ENCODE results near the gene TNIK. TPM values are rescaled to one million over a fixed set of nuclear protein-coding genes. Genes with fewer than 3 reads are reported as not detected.
"Not testable (repeated sequence)": the region's sequence is repeated elsewhere in the genome, so short reads cannot be mapped to it uniquely, and the experiment has no call there.

Gene TNIK
- total RNA-seq, 3 donors from 2014 or later, result 12.9 to 15.4 (median 13.5) TPM

DNA sequence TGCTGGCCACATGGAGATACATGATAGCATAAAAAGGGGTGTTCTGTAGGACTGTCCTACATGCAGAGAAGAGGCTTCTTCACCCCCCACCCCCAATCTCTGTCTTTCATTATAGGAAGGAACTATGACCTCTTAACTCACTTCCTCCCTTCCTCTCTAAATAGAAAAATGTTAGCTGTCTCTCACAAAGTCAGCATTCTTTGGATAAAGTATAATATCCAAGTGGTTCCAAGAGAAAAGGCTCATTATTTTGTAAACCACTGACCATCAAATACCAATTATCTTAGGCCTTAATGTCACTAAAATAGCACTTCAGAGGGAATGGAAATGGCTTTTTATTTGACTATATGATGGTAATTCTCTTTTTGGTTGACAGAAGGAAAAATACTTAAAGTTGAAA lies 338.4 kb downstream of the TNIK start:
- no peak for ATAC-seq
- Mint-ChIP-seq H3K9me3 (peaks cover 9% of the 10 kb centered on the region), H3K4me3 (no peak overlapping the region), H3K4me1 (ENCODE audit: low read depth) (peaks cover 1% of the 10 kb centered on the region), H3K36me3 (ENCODE audit: insufficient read depth) (peaks cover 62% of the 10 kb centered on the region), H3K27me3 (ENCODE audit: low read depth) (no peaks in the 10 kb centered on the region)
- no peak for DNase-seq

DNA sequence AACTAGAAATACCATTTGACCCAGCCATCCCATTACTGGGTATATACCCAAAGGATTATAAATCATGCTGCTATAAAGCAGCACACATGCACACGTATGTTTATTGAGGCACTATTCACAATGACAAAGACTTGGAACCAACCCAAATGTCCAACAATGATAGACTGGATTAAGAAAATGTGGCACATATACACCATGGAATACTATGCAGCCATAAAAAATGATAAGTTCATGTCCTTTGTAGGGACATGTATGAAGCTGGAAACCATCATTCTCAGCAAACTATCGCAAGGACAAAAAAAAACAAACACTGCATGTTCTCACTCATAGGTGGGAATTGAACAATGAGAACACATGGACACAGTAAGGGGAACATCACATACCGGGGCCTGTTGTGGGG lies 340.8 kb downstream of the TNIK start:
- not testable (repeated sequence) for ATAC-seq
- peaks cover 60% of the 10 kb centered on the region for H3K36me3 Mint-ChIP-seq (ENCODE audit: insufficient read depth)

DNA sequence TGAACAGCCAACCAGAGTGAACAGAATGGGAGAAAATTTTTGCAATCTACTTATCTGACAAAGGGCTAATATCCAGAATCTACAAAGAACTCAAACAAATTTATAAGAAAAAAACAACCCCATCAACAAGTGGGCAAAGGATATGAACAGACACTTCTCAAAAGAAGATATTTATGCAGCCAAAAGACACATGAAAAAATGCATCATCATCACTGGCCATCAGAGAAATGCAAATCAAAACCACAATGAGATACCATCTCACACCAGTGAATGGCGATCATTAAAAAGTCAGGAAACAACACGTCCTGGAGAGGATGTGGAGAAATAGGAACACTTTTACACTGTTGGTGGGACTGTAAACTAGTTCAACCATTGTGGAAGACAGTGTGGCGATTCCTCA lies 341.2 kb downstream of the TNIK start:
- ATAC-seq; H3K4me1 Mint-ChIP-seq (ENCODE audit: low read depth); H3K4me3 Mint-ChIP-seq; H3K27me3 Mint-ChIP-seq (ENCODE audit: low read depth); H3K9me3 Mint-ChIP-seq; DNase-seq: not testable (repeated sequence)
- H3K36me3 Mint-ChIP-seq (ENCODE audit: insufficient read depth), result peaks cover 62% of the 10 kb centered on the region

More for the DNA sequence above, 340.8 kb downstream of the TNIK start:
- DNase-seq; H3K4me1 Mint-ChIP-seq (ENCODE audit: low read depth); H3K9me3 Mint-ChIP-seq; H3K27me3 Mint-ChIP-seq (ENCODE audit: low read depth); H3K4me3 Mint-ChIP-seq: not testable (repeated sequence)

DNA sequence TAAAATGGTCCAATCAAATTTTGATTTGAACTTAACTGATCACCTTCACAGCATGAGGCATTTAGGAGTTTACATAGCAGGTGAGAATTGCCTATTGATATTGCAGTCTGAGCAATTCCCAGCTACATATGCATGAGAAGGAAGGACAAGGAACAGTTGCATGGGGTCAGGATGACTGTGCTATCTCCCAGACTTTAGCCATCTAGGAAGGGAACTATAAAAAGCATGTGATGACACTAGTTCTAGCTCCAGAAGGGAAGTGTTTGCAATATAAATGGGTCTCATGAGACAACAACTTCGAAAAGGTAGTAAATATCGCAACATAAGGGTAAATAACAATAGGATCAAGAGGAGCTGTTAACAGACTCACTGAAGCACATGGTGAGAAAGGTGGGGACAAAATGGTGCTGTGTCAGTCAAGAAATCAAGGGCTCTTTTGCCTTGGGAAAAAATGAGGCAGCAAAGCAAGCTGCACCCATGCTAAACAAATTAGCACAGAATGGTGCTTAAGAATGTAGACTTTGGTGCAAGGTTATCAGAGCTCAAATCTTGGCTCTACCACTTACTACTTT lies 343.3 kb downstream of the TNIK start:
- no peaks in the 10 kb centered on the region for H3K27me3 Mint-ChIP-seq (ENCODE audit: low read depth)
- peaks cover 9% of the 10 kb centered on the region for H3K9me3 Mint-ChIP-seq
- H3K36me3 Mint-ChIP-seq (ENCODE audit: insufficient read depth), result peaks cover 53% of the 10 kb centered on the region
- H3K4me1 Mint-ChIP-seq (ENCODE audit: low read depth), result peaks cover 1% of the 10 kb centered on the region
- DNase-seq, result no peak
- H3K4me3 Mint-ChIP-seq, result no peak overlapping the region
- no peak for ATAC-seq

DNA sequence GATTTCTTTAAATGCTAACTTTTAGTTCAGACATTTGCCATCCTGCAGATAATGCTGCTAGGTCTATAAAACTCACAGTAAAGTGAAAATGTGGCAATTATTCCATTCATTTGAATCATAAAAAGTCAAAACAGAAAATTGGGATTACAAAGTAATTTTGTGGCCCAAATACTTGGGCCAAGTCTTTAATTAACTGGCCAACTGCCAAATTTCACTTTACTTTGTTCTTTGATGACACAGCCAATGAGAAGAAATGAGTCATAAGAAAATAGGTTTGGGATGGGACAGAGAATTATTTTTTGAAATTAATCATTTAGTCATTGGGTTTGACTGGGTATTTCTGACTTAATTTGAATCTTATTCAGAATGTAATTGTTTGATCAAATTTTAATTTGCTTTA lies 343.8 kb downstream of the TNIK start:
- DNase-seq (no peak), ATAC-seq (no peak)
- Mint-ChIP-seq H3K4me1 (ENCODE audit: low read depth) (peaks cover 1% of the 10 kb centered on the region), H3K36me3 (ENCODE audit: insufficient read depth) (peaks cover 50% of the 10 kb centered on the region), H3K27me3 (ENCODE audit: low read depth) (no peaks in the 10 kb centered on the region), H3K9me3 (peaks cover 9% of the 10 kb centered on the region), H3K4me3 (no peak overlapping the region)

DNA sequence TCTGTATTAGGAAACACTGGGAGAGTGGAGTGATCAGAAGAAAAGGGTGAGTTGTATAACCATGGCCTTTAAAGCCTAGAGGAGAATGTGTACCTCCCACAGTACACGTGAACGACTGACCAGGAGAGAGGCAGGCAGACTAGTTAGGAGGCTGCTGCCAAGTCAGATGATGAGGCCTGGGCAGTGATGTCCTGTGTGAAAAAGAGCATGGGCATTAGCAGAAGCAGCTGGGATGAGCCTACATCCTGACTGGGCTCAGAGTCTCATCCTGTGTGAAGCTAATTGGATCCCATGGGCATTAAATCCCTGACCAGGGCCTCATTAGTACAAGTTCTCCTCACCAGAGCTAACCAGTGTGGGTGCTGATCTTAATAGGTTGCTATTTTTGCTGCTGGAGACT lies 344.5 kb downstream of the TNIK start:
- peaks cover 5% of the 10 kb centered on the region for H3K9me3 Mint-ChIP-seq
- H3K4me3 Mint-ChIP-seq, result no peak overlapping the region
- DNase-seq (no peak), ATAC-seq (no peak)
- H3K27me3 Mint-ChIP-seq (ENCODE audit: low read depth), result no peaks in the 10 kb centered on the region
- peaks cover 46% of the 10 kb centered on the region for H3K36me3 Mint-ChIP-seq (ENCODE audit: insufficient read depth)
- H3K4me1 Mint-ChIP-seq (ENCODE audit: low read depth), result peaks cover 1% of the 10 kb centered on the region

DNA sequence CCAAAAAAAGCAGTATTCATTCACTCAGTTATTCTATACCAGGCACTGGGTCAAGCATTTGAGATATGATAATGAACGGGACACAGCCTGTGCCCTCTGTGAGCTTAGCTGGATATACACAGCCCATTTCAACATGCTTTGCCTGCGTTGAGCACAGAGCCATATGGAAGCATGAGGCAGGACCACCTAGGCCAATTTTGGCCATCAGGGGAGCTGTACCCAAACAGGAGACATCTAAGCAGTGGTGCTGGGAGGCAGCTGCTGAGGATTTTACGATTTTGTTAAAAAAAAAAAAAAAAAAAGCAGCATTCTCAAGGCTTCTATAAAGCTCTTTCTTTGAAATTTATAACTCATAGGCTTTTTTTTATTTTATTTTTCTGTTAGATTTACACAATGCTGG lies 346.5 kb downstream of the TNIK start:
- peaks cover 1% of the 10 kb centered on the region for H3K4me1 Mint-ChIP-seq (ENCODE audit: low read depth)
- ATAC-seq, result no peak

DNA sequence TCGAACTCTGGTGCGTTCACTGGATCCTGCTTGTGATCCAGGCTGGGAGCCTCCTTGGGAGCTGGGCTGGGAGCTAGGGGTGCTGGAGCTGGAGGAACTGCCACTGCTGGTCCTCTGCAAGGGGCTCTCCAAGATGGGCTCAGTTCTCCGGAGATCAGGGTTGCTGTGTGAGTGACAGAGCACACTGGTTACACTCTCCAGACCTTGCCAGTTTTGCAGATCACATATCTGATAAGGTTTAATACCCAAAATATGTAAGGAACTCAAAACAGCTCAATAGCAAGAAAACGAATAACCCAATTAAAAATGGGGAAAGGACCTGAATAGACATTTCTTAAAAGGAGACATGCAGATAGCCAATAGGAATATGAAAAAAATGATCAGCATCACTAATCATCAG lies 349.5 kb downstream of the TNIK start:
- DNase-seq (no peak), ATAC-seq (no peak)
- Mint-ChIP-seq H3K27me3 (ENCODE audit: low read depth) (no peaks in the 10 kb centered on the region), H3K9me3 (no peaks in the 10 kb centered on the region), H3K36me3 (ENCODE audit: insufficient read depth) (peaks cover 53% of the 10 kb centered on the region), H3K4me3 (no peak overlapping the region), H3K4me1 (ENCODE audit: low read depth) (no peaks in the 10 kb centered on the region)

More for the DNA sequence above, 346.5 kb downstream of the TNIK start:
- Mint-ChIP-seq H3K4me3 (no peak overlapping the region), H3K36me3 (ENCODE audit: insufficient read depth) (peaks cover 44% of the 10 kb centered on the region), H3K9me3 (no peaks in the 10 kb centered on the region), H3K27me3 (ENCODE audit: low read depth) (no peaks in the 10 kb centered on the region)
- DNase-seq, result no peak

DNA sequence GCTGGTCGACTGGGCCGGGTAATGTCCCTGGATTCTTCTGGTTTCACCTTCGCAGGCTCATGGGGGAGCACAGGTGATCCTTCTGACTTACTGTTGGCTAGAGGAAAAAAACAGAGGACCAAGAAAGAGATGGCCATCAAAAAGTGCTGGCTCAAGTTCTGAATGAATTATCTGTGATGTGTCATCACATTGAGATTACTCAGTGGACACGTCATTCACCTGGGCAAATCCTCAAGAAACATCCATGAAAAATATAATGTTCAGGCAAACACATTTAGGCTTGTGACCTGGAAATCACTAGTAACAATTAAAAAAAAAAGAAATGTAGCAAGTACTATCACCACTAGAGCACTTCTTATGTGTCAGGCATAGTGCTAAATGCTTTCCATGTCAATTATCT lies 352.1 kb downstream of the TNIK start:
- Mint-ChIP-seq H3K4me3 (no peak overlapping the region), H3K4me1 (ENCODE audit: low read depth) (no peaks in the 10 kb centered on the region), H3K9me3 (no peaks in the 10 kb centered on the region), H3K36me3 (ENCODE audit: insufficient read depth) (peaks cover 48% of the 10 kb centered on the region), H3K27me3 (ENCODE audit: low read depth) (no peaks in the 10 kb centered on the region)
- ATAC-seq (no peak), DNase-seq (no peak)

DNA sequence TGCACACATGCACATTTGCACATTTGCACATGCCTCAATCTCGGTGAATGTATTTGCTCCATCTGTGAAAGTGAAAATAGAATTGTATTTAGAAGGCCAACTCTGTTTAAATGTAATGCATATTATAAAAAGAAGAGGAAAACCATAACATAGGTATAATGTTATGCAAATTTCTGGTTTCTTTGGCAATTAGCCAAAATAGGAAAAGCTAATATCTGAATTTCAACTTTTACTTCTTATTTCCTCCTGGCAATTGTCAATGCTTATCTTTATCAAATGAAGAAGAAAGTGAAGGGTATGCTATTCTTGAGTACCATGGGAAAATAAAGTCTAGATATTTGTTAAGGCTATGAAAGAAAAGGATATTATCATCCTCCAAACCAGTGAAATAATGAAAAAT lies 357.0 kb downstream of the TNIK start:
- ATAC-seq, result no peak
- Mint-ChIP-seq H3K9me3 (no peaks in the 10 kb centered on the region), H3K36me3 (ENCODE audit: insufficient read depth) (peaks cover 55% of the 10 kb centered on the region), H3K4me3 (no peak overlapping the region), H3K4me1 (ENCODE audit: low read depth) (no peaks in the 10 kb centered on the region), H3K27me3 (ENCODE audit: low read depth) (no peaks in the 10 kb centered on the region)
- no peak for DNase-seq

DNA sequence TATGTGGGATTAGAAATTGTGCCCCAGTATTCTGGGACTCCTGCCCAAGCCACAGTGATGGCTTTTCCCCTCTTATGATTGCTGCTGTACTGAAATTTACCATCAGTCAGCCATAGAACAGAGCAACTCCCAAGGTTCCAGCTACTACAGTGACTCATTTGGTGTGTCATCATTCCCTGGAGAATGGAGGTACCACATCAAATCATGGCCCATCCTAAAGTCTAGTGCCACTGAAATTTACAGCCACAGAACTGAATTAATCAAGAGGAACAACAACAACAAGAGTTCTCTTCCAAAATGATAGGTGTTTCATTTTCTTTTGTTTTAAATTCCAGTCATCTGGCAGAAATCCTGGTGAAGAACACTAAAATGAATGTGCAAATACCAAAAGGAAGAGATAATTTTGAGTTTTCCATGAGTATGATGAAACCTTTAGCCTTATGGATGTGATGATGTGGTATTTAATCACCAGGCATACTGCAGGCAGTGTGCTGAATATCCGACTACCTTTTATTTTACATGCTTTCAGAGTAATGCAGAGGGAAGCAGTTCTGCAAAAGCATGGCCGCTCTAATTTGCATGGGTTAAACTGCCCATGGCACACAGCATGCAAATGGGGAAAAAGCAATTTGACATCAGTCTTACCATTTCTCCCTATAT lies 358.1 kb downstream of the TNIK start:
- no peak for ATAC-seq
- H3K27me3 Mint-ChIP-seq (ENCODE audit: low read depth), result no peaks in the 10 kb centered on the region
- no peak overlapping the region for H3K4me3 Mint-ChIP-seq
- H3K9me3 Mint-ChIP-seq, result no peaks in the 10 kb centered on the region
- DNase-seq, result no peak
- H3K36me3 Mint-ChIP-seq (ENCODE audit: insufficient read depth), result peaks cover 51% of the 10 kb centered on the region
- H3K4me1 Mint-ChIP-seq (ENCODE audit: low read depth), result no peaks in the 10 kb centered on the region

DNA sequence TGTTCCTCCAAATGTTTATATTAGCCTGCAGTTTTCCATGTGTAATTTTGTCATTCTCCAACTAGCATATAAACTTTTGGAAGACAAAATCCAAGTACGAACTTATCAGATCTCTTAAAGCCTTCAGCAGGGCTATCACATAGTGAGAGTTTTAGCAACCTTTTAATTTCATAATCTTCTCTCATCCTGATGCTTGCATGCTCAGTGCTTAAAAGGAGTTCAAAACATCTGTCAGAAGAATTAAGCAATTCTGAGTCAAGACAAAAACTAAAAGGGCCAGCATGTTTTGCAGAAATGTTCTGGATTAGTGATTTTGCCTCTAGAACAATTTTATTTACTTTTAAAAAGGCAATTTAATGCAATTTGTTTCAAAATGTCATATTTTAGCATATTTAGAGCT lies 360.3 kb downstream of the TNIK start:
- no peaks in the 10 kb centered on the region for H3K4me1 Mint-ChIP-seq (ENCODE audit: low read depth)
- H3K4me3 Mint-ChIP-seq, result no peak overlapping the region
- H3K36me3 Mint-ChIP-seq (ENCODE audit: insufficient read depth), result peaks cover 50% of the 10 kb centered on the region
- no peaks in the 10 kb centered on the region for H3K9me3 Mint-ChIP-seq
- no peak for DNase-seq
- no peak for ATAC-seq
- no peaks in the 10 kb centered on the region for H3K27me3 Mint-ChIP-seq (ENCODE audit: low read depth)

DNA sequence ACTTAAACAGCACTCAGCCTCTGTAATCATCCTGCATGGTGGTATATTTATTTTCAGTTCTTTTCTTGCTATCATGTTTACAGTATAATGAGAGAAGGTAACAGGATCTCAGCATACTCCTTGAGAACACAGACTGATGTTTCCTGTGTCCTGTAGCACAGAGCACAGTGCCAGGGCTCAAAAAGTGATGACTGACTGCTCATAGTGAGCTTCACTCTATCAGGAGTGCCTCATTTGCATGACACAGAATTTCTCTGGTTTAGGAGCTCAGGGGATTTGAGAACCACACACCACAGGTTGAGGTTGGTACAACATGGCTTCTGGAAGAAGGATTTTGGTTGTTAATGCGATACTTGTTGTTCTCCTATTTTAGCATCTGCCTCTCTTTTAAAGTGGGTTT lies 365.1 kb downstream of the TNIK start:
- H3K36me3 Mint-ChIP-seq (ENCODE audit: insufficient read depth), result peaks cover 54% of the 10 kb centered on the region
- H3K4me1 Mint-ChIP-seq (ENCODE audit: low read depth), result no peaks in the 10 kb centered on the region
- H3K27me3 Mint-ChIP-seq (ENCODE audit: low read depth), result no peaks in the 10 kb centered on the region
- no peak overlapping the region for H3K4me3 Mint-ChIP-seq
- H3K9me3 Mint-ChIP-seq, result no peaks in the 10 kb centered on the region
- no peak for ATAC-seq
- DNase-seq, result no peak

DNA sequence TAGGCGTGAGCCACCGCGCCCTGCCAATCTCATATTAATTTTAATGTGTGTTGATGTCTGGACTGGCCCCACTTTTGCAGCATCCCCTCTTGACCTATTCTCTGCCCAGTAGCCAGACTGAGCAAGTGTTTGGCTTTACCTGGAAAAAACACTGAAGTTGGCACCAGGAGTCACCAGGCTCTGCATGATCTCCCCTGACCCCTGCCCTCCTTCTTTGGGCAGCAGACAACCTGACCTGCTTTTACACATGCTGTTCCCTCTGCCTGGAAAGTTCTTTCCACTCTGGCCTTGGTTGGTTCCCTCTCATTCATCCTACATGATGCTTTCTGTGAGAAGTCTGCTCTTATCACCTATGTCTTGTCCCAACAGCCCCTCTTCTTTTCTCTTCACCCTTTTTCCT lies 365.8 kb downstream of the TNIK start:
- no peaks in the 10 kb centered on the region for H3K4me1 Mint-ChIP-seq (ENCODE audit: low read depth)
- H3K36me3 Mint-ChIP-seq (ENCODE audit: insufficient read depth), result peaks cover 56% of the 10 kb centered on the region
- no peak overlapping the region for H3K4me3 Mint-ChIP-seq
- H3K27me3 Mint-ChIP-seq (ENCODE audit: low read depth), result no peaks in the 10 kb centered on the region
- ATAC-seq (no peak), DNase-seq (no peak)
- no peaks in the 10 kb centered on the region for H3K9me3 Mint-ChIP-seq

DNA sequence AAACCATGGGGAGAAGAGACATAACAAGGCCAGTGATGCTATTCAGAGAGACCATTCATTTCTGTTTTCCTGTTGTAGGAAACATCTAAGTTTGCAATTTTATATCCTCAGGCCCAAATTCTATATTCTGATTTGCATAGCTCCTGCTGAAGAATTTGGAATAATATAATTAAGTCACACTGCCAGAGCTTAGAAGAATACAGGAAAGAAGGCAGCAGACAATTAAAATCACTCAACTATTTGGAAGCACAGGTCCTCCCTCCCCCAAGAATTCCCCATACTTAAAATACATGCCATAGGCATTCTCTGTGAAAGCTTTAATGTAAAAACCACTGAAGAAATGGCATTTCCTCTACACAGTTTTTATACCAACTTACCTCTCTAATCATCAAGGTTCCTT lies 366.7 kb downstream of the TNIK start:
- Mint-ChIP-seq H3K4me3 (no peak overlapping the region), H3K27me3 (ENCODE audit: low read depth) (no peaks in the 10 kb centered on the region), H3K4me1 (ENCODE audit: low read depth) (no peaks in the 10 kb centered on the region), H3K9me3 (no peaks in the 10 kb centered on the region), H3K36me3 (ENCODE audit: insufficient read depth) (peaks cover 56% of the 10 kb centered on the region)
- no peak for DNase-seq
- no peak for ATAC-seq
